Heart left ventricle (tissue), 16 donors: ENCODE measurements around the gene ZBTB25. TPM values are rescaled to one million over a fixed set of nuclear protein-coding genes. Genes with fewer than 3 reads are reported as not detected.

ENCODE experiments used
- ATAC-seq, 4 donors: fragments of 200-7000 bp; cut with Tn5 transposase; one replicate each; pipeline ENCODE4 v1.9.1; 2020 to 2022; ENCODE audit warnings: moderate library complexity in 4 of 4, mild to moderate bottlenecking in 3 of 4, moderate number of reproducible peaks in 1 of 4
- DNase-seq, 5 donors: peaks; one replicate each; pipeline ENCODE4 v3.0.0-alpha.2; 2020
- H3K27ac ChIP-seq, 12 donors: fragments of 200-600 bp; sonication (generic) in 4 of 12; one replicate each; pipeline versions ENCODE4 v1.5.0 to v1.8.0; 2016 to 2022; ENCODE audit warnings: mild to moderate bottlenecking in 2 of 12
- H3K27me3 ChIP-seq, 9 donors: fragments of 200-600 bp; sonication (generic) in 2 of 9; one replicate each; pipeline versions ENCODE4 v1.5.1 to v1.8.0; 2016 to 2022; ENCODE audit warnings: mild to moderate bottlenecking in 3 of 9
- H3K36me3 ChIP-seq, 9 donors: fragments of 200-600 bp; sonication (generic) in 2 of 9; one replicate each; pipeline versions ENCODE4 v1.5.0 to v1.8.0; 2018 to 2022; ENCODE audit warnings: mild to moderate bottlenecking in 2 of 9
- H3K4me1 ChIP-seq, 12 donors: fragments of 200-600 bp; sonication (generic) in 4 of 12; one replicate each; pipeline versions ENCODE4 v1.5.0 to v1.8.0; 2016 to 2022; ENCODE audit warnings: mild to moderate bottlenecking in 3 of 12
- H3K4me3 ChIP-seq, 12 donors: fragments of 200-600 bp; sonication (generic) in 4 of 12; one replicate each; pipeline versions ENCODE4 v1.5.0 to v1.8.0; 2017 to 2022; ENCODE audit warnings: mild to moderate bottlenecking in 9 of 12, moderate library complexity in 4 of 12
- H3K9me3 ChIP-seq, 12 donors: fragments of 200-600 bp; sonication (generic) in 4 of 12; one replicate each; pipeline versions ENCODE4 v1.5.0 to v1.8.0; 2016 to 2022; ENCODE audit warnings: mild to moderate bottlenecking in 1 of 12
- POLR2A ChIP-seq, 2 donors: fragments of 450-650 bp; IDR thresholded peaks; one replicate each; pipeline ENCODE4 v1.6.1; 2017; ENCODE audit warnings: antibody characterized with exemption in 2 of 2, mild to moderate bottlenecking in 2 of 2, moderate library complexity in 2 of 2
- WGBS, 4 donors: extraction: QIAGEN DNeasy Blood & Tissue Kit in 2 of 4; methylation state at CpG; one replicate each; pipeline versions ENCODE4 v1.1.5 to v1.1.7; 2013 to 2018; 5-methylcytosine and 5-hydroxymethylcytosine counted together
- intact Hi-C, 10 donors: fragments of 100-400 bp; cut with DNase I; formaldehyde crosslinking; loops; one replicate each; pipeline versions ENCODE4 v1.11.1 to v1.14.2; 2022
- polyA plus RNA-seq, 2 donors: library from polyadenylated mRNA; stranded (reverse); fragments of 200-250 nt; gene quantifications; one replicate each; pipeline ENCODE4 v1.2.3, GENCODE V29; 2013
- total RNA-seq, 9 donors: library from RNA; depleted of rRNA in 2 of 9; stranded (reverse); fragments of >200 nt in 2 of 9; fragmentation: NEBNext Ultra II Directional in 3 of 9; extraction: Animal tissue kit (Norgen Biotek cat#: 25700) in 3 of 9; gene quantifications; one replicate each; pipeline versions ENCODE4 v1.1.0 to v1.2.4, GENCODE V29; 2016 to 2023
- TF ChIP-seq, protein P1 (sequence below), 12 donors: fragments of 200-600 bp; sonication (generic) in 4 of 12; IDR thresholded peaks; one replicate each; pipeline versions ENCODE4 v1.5.0 to v1.8.0; 2018 to 2022; ENCODE audit warnings: antibody characterized with exemption in 12 of 12, mild to moderate bottlenecking in 5 of 12
- donor health status: ischemic (EF 13 %, LVEDD 7.1; RV severe dilation, severe dysfunction).
- donor health status: healthy with polysubstance abuse.
- donor health status: DM: no; HTN: yes; CAD: no.
- donor health status: DM: no; HTN: no; CAD: no.
- donor health status: ischemic (EF 25% LVEDD 6.9; RV normal size, moderate dysfunction).
- donor health status: ischemic (EF 25% LVEDD 5.7; RV mildly dilated, moderate dysfunction).
- donor health status: healthy.
- donor health status: DM: yes; HTN: yes; CAD: no.
- donor health status: ischemic (EF 35%, LVEDD 5.7; RV mildly dilated, moderate dysfunction).
- donor health status: nonischemic (EF 11% LVEDD 7.7; RV severe dilation, severe dysfunction).
- donor health status: DM: yes; HTN: yes; CAD: no.
- donor health status: PGD.
- donor health status: ischemic (EF 29% LVEDD 5.4; RV normal size, mild dysfunction).
- donor health status: nonischemic (EF 23%, LVEDD 6.1; RV moderate dilation, normal function).

Gene ZBTB25
- total and polyA plus RNA-seq, 11 donors: 4.0 to 28.0 (median 18.2) TPM

GRCh38 chr14:64541972-64542835 lies 38.6 kb upstream of the ZBTB25 start:
- TF ChIP-seq, protein P1, sequence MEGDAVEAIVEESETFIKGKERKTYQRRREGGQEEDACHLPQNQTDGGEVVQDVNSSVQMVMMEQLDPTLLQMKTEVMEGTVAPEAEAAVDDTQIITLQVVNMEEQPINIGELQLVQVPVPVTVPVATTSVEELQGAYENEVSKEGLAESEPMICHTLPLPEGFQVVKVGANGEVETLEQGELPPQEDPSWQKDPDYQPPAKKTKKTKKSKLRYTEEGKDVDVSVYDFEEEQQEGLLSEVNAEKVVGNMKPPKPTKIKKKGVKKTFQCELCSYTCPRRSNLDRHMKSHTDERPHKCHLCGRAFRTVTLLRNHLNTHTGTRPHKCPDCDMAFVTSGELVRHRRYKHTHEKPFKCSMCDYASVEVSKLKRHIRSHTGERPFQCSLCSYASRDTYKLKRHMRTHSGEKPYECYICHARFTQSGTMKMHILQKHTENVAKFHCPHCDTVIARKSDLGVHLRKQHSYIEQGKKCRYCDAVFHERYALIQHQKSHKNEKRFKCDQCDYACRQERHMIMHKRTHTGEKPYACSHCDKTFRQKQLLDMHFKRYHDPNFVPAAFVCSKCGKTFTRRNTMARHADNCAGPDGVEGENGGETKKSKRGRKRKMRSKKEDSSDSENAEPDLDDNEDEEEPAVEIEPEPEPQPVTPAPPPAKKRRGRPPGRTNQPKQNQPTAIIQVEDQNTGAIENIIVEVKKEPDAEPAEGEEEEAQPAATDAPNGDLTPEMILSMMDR (IDR thresholded peaks at IDR 0.05): no peak
- TF ChIP-seq POLR2A (IDR thresholded peaks at IDR 0.05): no peak
- H3K36me3 ChIP-seq: no peaks in the 10 kb centered on the region
- no peak for ATAC-seq
- peaks cover 0 to 24% (median 0%) of the 10 kb centered on the region in 9 donors for H3K27me3 ChIP-seq
- H3K27ac ChIP-seq: peak overlapping the region in 1 of 12 donors; percentile 86
- whole genome bisulfite sequencing, 4 donors: 10 to 16% (median 13%) methylated on average over 58 to 61 of the region's 61 CpGs
- H3K4me1 ChIP-seq: peaks cover 0 to 34% (median 10%) of the 10 kb centered on the region in 12 donors
- no peak for DNase-seq
- H3K4me3 ChIP-seq: peak overlapping the region in 11 of 12 donors; percentile 5 to 77 (median 42)
- intact Hi-C loops: loop anchor here in 8 of 10 donors (2.0 to 10.0 kb wide), 6 partner anchors 27 to 223 kb away; partner anchors contain the start of gene ZBTB1 (in 1 of the 8)
- peaks cover 0 to 3% (median 0%) of the 10 kb centered on the region in 12 donors for H3K9me3 ChIP-seq

DNA sequence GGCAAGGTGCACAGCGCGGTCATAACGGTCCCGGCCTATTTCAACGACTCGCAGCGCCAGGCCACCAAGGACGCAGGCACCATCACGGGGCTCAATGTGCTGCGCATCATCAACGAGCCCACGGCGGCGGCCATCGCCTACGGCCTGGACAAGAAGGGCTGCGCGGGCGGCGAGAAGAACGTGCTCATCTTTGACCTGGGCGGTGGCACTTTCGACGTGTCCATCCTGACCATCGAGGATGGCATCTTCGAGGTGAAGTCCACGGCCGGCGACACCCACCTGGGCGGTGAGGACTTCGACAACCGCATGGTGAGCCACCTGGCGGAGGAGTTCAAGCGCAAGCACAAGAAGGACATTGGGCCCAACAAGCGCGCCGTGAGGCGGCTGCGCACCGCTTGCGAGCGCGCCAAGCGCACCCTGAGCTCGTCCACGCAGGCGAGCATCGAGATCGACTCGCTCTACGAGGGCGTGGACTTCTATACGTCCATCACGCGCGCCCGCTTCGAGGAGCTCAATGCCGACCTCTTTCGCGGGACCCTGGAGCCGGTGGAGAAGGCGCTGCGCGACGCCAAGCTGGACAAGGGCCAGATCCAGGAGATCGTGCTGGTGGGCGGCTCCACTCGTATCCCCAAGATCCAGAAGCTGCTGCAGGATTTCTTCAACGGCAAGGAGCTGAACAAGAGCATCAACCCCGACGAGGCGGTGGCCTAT lies 37.8 kb upstream of the ZBTB25 start:
- no peaks in the 10 kb centered on the region for H3K36me3 ChIP-seq
- H3K4me3 ChIP-seq: peak overlapping the region in 10 of 12 donors; percentile 5 to 77 (median 69)
- 15 to 20% (median 17%) methylated on average over 40 to 73 of the region's 73 CpGs for WGBS, 4 donors
- H3K9me3 ChIP-seq: peaks cover 0 to 3% (median 0%) of the 10 kb centered on the region in 12 donors
- ATAC-seq (no peak), DNase-seq (peak in 2 of 5 donors; percentile 24 to 70)
- H3K4me1 ChIP-seq: peaks cover 0 to 34% (median 10%) of the 10 kb centered on the region in 12 donors
- intact Hi-C loops: loop anchor here in 8 of 10 donors (2.0 to 10.0 kb wide), 6 partner anchors 27 to 223 kb away; partner anchors contain the start of gene ZBTB1 (in 1 of the 8)
- peak overlapping the region in 1 of 12 donors; percentile 86 for H3K27ac ChIP-seq
- H3K27me3 ChIP-seq: peaks cover 0 to 24% (median 0%) of the 10 kb centered on the region in 9 donors
- TF ChIP-seq, protein P1 (IDR thresholded peaks at IDR 0.05): peak in 1 of 12 donors; percentile 10
- TF ChIP-seq POLR2A (IDR thresholded peaks at IDR 0.05): no peak

- H3K4me1 ChIP-seq: peaks cover 0 to 34% (median 10%) of the 10 kb centered on the region in 12 donors
- peak; percentile 97 to 99 (median 98) for ATAC-seq
- H3K36me3 ChIP-seq: no peaks in the 10 kb centered on the region
- 6 to 15% (median 6%) methylated on average over 50 to 79 of the region's 79 CpGs for WGBS, 4 donors
- peak within 1 kb of the TSS; percentile 46 to 90 (median 80) for H3K27ac ChIP-seq
- intact Hi-C loops: loop anchor here in 9 of 10 donors (1.0 to 10.0 kb wide), 8 partner anchors 28 to 224 kb away; partner anchors contain the start of gene ZBTB1 (in 1 of the 9)
- H3K27me3 ChIP-seq: peaks cover 0 to 24% (median 0%) of the 10 kb centered on the region in 9 donors
- H3K4me3 ChIP-seq: peak within 1 kb of the TSS; percentile 47 to 77 (median 69)
- DNase-seq: peak; percentile 99
- TF ChIP-seq POLR2A (IDR thresholded peaks at IDR 0.05): peak; percentile 93 to 98
- TF ChIP-seq, protein P1 (IDR thresholded peaks at IDR 0.05): peak; percentile 72 to 100 (median 82)
- peaks cover 0 to 3% (median 0%) of the 10 kb centered on the region in 12 donors for H3K9me3 ChIP-seq
Measured at GRCh38 chr14:64540208-64541202, 36.9 kb upstream of the ZBTB25 start, which contains the start of gene HSPA2. Gene HSPA2, plus strand, starts transcription at chr14:64540741. Its CDS starts 109 bp downstream, at chr14:64540850.
